T-helper 17 cell (primary cell): ENCODE results near the gene WASF1. TPM values are rescaled to one million over a fixed set of nuclear protein-coding genes. Genes with fewer than 3 reads are reported as not detected.
"Not testable (repeated sequence)": the region's sequence is repeated elsewhere in the genome, so short reads cannot be mapped to it uniquely, and the experiment has no call there.

Experiments used
- ATAC-seq: fragments of 150-1000 bp; cut with Tn5 transposase; 2 replicates; pipeline ENCODE4 v1.10.0; 2021; ENCODE audit warnings: mild to moderate bottlenecking, moderate library complexity
- DNase-seq, 3 donors: peaks; one replicate each; pipeline versions ENCODE4 v3.0.0 to v3.0.0-alpha.2; 2020 to 2021
- H3K9me3 ChIP-seq: one replicate; pipeline ENCODE4 v1.7.0; 2013; ENCODE audit warnings: low read length, mild to moderate bottlenecking; ENCODE audit not compliant: control insufficient read depth, poor library complexity, severe bottlenecking
- H3K27ac Mint-ChIP-seq: one replicate; pipeline ENCODE4 v1.8.0; 2022; ENCODE audit warnings: mild to moderate bottlenecking, moderate library complexity, mixed read lengths
- H3K27me3 Mint-ChIP-seq: one replicate; pipeline ENCODE4 v1.8.0; 2022; ENCODE audit warnings: mixed read lengths
- H3K36me3 Mint-ChIP-seq: one replicate; pipeline ENCODE4 v1.8.0; 2022; ENCODE audit warnings: low read depth, mixed read lengths
- H3K4me1 Mint-ChIP-seq: one replicate; pipeline ENCODE4 v1.8.0; 2022; ENCODE audit warnings: mild to moderate bottlenecking, mixed read lengths
- H3K4me3 Mint-ChIP-seq: one replicate; pipeline ENCODE4 v1.8.0; 2022; ENCODE audit warnings: mild to moderate bottlenecking, moderate library complexity, mixed read lengths
- total RNA-seq, 4 donors: library from RNA in 2 of 4; stranded (reverse) in 2 of 4; gene quantifications; one replicate each; pipeline ENCODE4 v1.2.3 and lab custom pipeline; 2022 to 2026

WASF1 gene
- total RNA-seq, 2 donors from 2014 or later = 0.94 to 3.8 TPM

- no peaks in the 10 kb centered on the region for H3K9me3 ChIP-seq
- H3K27me3 Mint-ChIP-seq = peaks cover 12% of the 10 kb centered on the region
- no peaks in the 10 kb centered on the region for H3K4me1 Mint-ChIP-seq
- no peak overlapping the region for H3K4me3 Mint-ChIP-seq
- ATAC-seq (no peak), DNase-seq (no peak)
- H3K27ac Mint-ChIP-seq = no peak overlapping the region
- peaks cover 8% of the 10 kb centered on the region for H3K36me3 Mint-ChIP-seq
These were observed 40.4 kb downstream of the WASF1 start for GRCh38 chr6:110139052-110139451.

- DNase-seq = no peak
- peaks cover 12% of the 10 kb centered on the region for H3K27me3 Mint-ChIP-seq
- peaks cover 8% of the 10 kb centered on the region for H3K36me3 Mint-ChIP-seq
- no peaks in the 10 kb centered on the region for H3K4me1 Mint-ChIP-seq
- ATAC-seq = no peak
- no peaks in the 10 kb centered on the region for H3K9me3 ChIP-seq
- no peak overlapping the region for H3K4me3 Mint-ChIP-seq
- no peak overlapping the region for H3K27ac Mint-ChIP-seq
These were observed 41.3 kb downstream of the WASF1 start for GRCh38 chr6:110137924-110138887.

GRCh38 chr6:110130362-110130761 lies 49.1 kb downstream of the WASF1 start:
- H3K4me1 Mint-ChIP-seq = no peaks in the 10 kb centered on the region

GRCh38 chr6:110128418-110128817 lies 51.1 kb downstream of the WASF1 start:
- no peaks in the 10 kb centered on the region for H3K9me3 ChIP-seq
- Mint-ChIP-seq H3K36me3 (no peaks in the 10 kb centered on the region), H3K4me1 (no peaks in the 10 kb centered on the region), H3K4me3 (no peak overlapping the region), H3K27ac (no peak overlapping the region), H3K27me3 (no peaks in the 10 kb centered on the region)
- DNase-seq (no peak), ATAC-seq (no peak)

More at GRCh38 chr6:110130362-110130761, 49.1 kb downstream of the WASF1 start:
- DNase-seq (no peak), ATAC-seq (no peak)
- no peaks in the 10 kb centered on the region for H3K9me3 ChIP-seq
- H3K27ac Mint-ChIP-seq = no peak overlapping the region
- peaks cover 2% of the 10 kb centered on the region for H3K36me3 Mint-ChIP-seq
- no peaks in the 10 kb centered on the region for H3K27me3 Mint-ChIP-seq
- H3K4me3 Mint-ChIP-seq = no peak overlapping the region

- Mint-ChIP-seq H3K36me3 (no peaks in the 10 kb centered on the region), H3K27me3 (no peaks in the 10 kb centered on the region), H3K4me3 (no peak overlapping the region), H3K27ac (no peak overlapping the region), H3K4me1 (no peaks in the 10 kb centered on the region)
- no peaks in the 10 kb centered on the region for H3K9me3 ChIP-seq
- no peak for ATAC-seq
- no peak for DNase-seq
These were observed 54.1 kb downstream of the WASF1 start for GRCh38 chr6:110125361-110125760.

GRCh38 chr6:110121655-110122054 lies 57.8 kb downstream of the WASF1 start:
- not testable (repeated sequence) for H3K9me3 ChIP-seq, H3K4me3 Mint-ChIP-seq, ATAC-seq, H3K27ac Mint-ChIP-seq, DNase-seq, H3K4me1 Mint-ChIP-seq, H3K27me3 Mint-ChIP-seq, H3K36me3 Mint-ChIP-seq

- H3K9me3 ChIP-seq = no peaks in the 10 kb centered on the region
- DNase-seq (no peak), ATAC-seq (no peak)
- H3K4me1 Mint-ChIP-seq = no peaks in the 10 kb centered on the region
- peaks cover 6% of the 10 kb centered on the region for H3K36me3 Mint-ChIP-seq
- peaks cover 4% of the 10 kb centered on the region for H3K27me3 Mint-ChIP-seq
- no peak overlapping the region for H3K27ac Mint-ChIP-seq
- no peak overlapping the region for H3K4me3 Mint-ChIP-seq
These were observed 63.2 kb downstream of the WASF1 start for GRCh38 chr6:110116258-110116657.

- DNase-seq = no peak
These were observed 65.5 kb downstream of the WASF1 start for GRCh38 chr6:110114004-110114403.

GRCh38 chr6:110105296-110105695 lies 74.2 kb downstream of the WASF1 start:
- Mint-ChIP-seq H3K27ac (no peak overlapping the region), H3K36me3 (peaks cover 6% of the 10 kb centered on the region), H3K4me1 (no peaks in the 10 kb centered on the region), H3K4me3 (no peak overlapping the region), H3K27me3 (no peaks in the 10 kb centered on the region)
- no peak for ATAC-seq
- DNase-seq = no peak
- H3K9me3 ChIP-seq = no peaks in the 10 kb centered on the region

More at GRCh38 chr6:110114004-110114403, 65.5 kb downstream of the WASF1 start:
- H3K27ac Mint-ChIP-seq = no peak overlapping the region
- H3K4me3 Mint-ChIP-seq = no peak overlapping the region
- peaks cover 6% of the 10 kb centered on the region for H3K27me3 Mint-ChIP-seq
- no peaks in the 10 kb centered on the region for H3K4me1 Mint-ChIP-seq
- H3K9me3 ChIP-seq = no peaks in the 10 kb centered on the region
- ATAC-seq = no peak
- peaks cover 6% of the 10 kb centered on the region for H3K36me3 Mint-ChIP-seq

GRCh38 chr6:110103260-110103659 lies 76.2 kb downstream of the WASF1 start:
- no peak for DNase-seq
- H3K4me1 Mint-ChIP-seq = no peaks in the 10 kb centered on the region
- no peaks in the 10 kb centered on the region for H3K9me3 ChIP-seq
- no peaks in the 10 kb centered on the region for H3K27me3 Mint-ChIP-seq
- peaks cover 6% of the 10 kb centered on the region for H3K36me3 Mint-ChIP-seq
- no peak for ATAC-seq
- H3K27ac Mint-ChIP-seq = no peak overlapping the region
- H3K4me3 Mint-ChIP-seq = no peak overlapping the region

GRCh38 chr6:110102411-110102810 lies 77.1 kb downstream of the WASF1 start:
- H3K36me3 Mint-ChIP-seq = peaks cover 6% of the 10 kb centered on the region
- H3K4me1 Mint-ChIP-seq = no peaks in the 10 kb centered on the region
- DNase-seq (no peak), ATAC-seq (no peak)
- H3K9me3 ChIP-seq = no peaks in the 10 kb centered on the region
- no peaks in the 10 kb centered on the region for H3K27me3 Mint-ChIP-seq
- no peak overlapping the region for H3K27ac Mint-ChIP-seq
- no peak overlapping the region for H3K4me3 Mint-ChIP-seq

- no peak overlapping the region for H3K27ac Mint-ChIP-seq
- ATAC-seq (peak; percentile 33), DNase-seq (no peak)
- H3K4me1 Mint-ChIP-seq = no peaks in the 10 kb centered on the region
- H3K4me3 Mint-ChIP-seq = no peak overlapping the region
- peaks cover 2% of the 10 kb centered on the region for H3K27me3 Mint-ChIP-seq
- no peaks in the 10 kb centered on the region for H3K9me3 ChIP-seq
- H3K36me3 Mint-ChIP-seq = peaks cover 6% of the 10 kb centered on the region
These were observed 77.6 kb downstream of the WASF1 start for GRCh38 chr6:110101885-110102284.

- Mint-ChIP-seq H3K4me1 (no peaks in the 10 kb centered on the region), H3K36me3 (peaks cover 2% of the 10 kb centered on the region), H3K4me3 (no peak overlapping the region), H3K27ac (no peak overlapping the region), H3K27me3 (peaks cover 4% of the 10 kb centered on the region)
- no peaks in the 10 kb centered on the region for H3K9me3 ChIP-seq
- ATAC-seq (no peak), DNase-seq (no peak)
These were observed 80.9 kb downstream of the WASF1 start for GRCh38 chr6:110098511-110099116.
